Cardiac fibroblast (primary cell): ENCODE data around the gene GPR52.

Source experiments
- DNase-seq, 2 donors: peaks; one replicate each; pipeline versions ENCODE4 v3.0.0 to v3.0.0-alpha.2; 2010; ENCODE audit warnings: low read depth in 2 of 2
- H3K4me3 ChIP-seq, 2 donors: replicated peaks in 1 of 2; 1 replicate in 1 of 2; 2 replicates in 1 of 2; pipeline ENCODE4 v1.5.1; 2011; ENCODE audit warnings: low read depth in 2 of 2, low read length in 2 of 2, mild to moderate bottlenecking in 2 of 2, moderate library complexity in 1 of 2
- CTCF ChIP-seq: IDR thresholded peaks from one replicate; pipeline ENCODE4 v1.5.1; 2011; ENCODE audit warnings: low read depth, mild to moderate bottlenecking, low read length, inconsistent platforms

The GPR52 gene

DNA sequence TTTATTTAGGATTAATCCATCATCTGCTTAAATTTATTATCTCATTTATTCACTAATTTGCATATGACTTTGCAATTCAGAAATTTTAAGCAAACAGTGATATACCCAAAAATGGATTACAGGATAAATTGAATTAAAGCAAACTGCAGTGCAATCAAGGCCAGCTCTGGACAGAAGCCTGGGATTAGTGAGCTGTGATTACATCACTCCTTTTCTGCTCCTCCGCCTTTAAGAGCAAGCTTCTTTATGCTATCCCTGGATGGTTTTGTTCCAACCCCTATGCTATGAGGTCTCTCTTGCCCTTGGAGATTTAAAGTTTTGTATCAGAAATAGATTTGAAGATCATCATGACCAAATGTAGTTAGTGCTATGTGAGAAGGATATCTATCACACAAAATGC is 32.6 kb downstream of the GPR52 start:
- H3K4me3 ChIP-seq: no peak overlapping the region
- DNase-seq: no peak
- no peak for TF ChIP-seq CTCF

GRCh38 chr1:174491606-174492005 is 43.8 kb downstream of the GPR52 start:
- TF ChIP-seq CTCF: no peak
- H3K4me3 ChIP-seq: no peak overlapping the region
- no peak for DNase-seq

GRCh38 chr1:174497478-174497877 is 49.7 kb downstream of the GPR52 start:
- no peak for TF ChIP-seq CTCF
- H3K4me3 ChIP-seq: no peak overlapping the region
- DNase-seq: no peak
